GM12874 (cell line): ENCODE results near the gene TMEM237.

ENCODE experiments used
- CTCF ChIP-seq: IDR thresholded peaks from 2 replicates; pipeline ENCODE4 v1.5.1; 2011; ENCODE audit warnings: low read depth, mild to moderate bottlenecking, control low read depth, low read length, moderate library complexity; ENCODE audit not compliant: insufficient read depth

Gene TMEM237

GRCh38 chr2:201643216-201643890, at the start of gene TMEM237:
Gene TMEM237, minus strand, starts transcription at chr2:201643503. Its CDS starts 103 bp downstream, at chr2:201643400.
- peak; percentile 27; the same call in 1 of the 2 replicates for TF ChIP-seq CTCF

GRCh38 chr2:201685156-201685555, 41.9 kb upstream of the TMEM237 start:
- no peak for TF ChIP-seq CTCF

GRCh38 chr2:201680743-201681142, 37.4 kb upstream of the TMEM237 start:
- peak; percentile 58 for TF ChIP-seq CTCF

- TF ChIP-seq CTCF = no peak
These were observed 35.1 kb upstream of the TMEM237 start for GRCh38 chr2:201678401-201678800.

- no peak for TF ChIP-seq CTCF
These were observed 32.2 kb upstream of the TMEM237 start for GRCh38 chr2:201675454-201675853.

GRCh38 chr2:201674794-201675193, 31.5 kb upstream of the TMEM237 start:
- no peak for TF ChIP-seq CTCF

GRCh38 chr2:201674298-201674697, 31.0 kb upstream of the TMEM237 start:
- no peak for TF ChIP-seq CTCF

- no peak for TF ChIP-seq CTCF
These were observed 30.2 kb upstream of the TMEM237 start for GRCh38 chr2:201673546-201673945.
